HG02943 (cell line): ENCODE results near the gene SMYD4.
"Not testable (repeated sequence)": the region's sequence is repeated elsewhere in the genome, so short reads cannot be mapped to it uniquely, and the experiment has no call there.

Experiments
- ATAC-seq: cut with Tn5 transposase; IDR thresholded peaks from one replicate; pipeline ENCODE4 v1.9.1; 2021; ENCODE audit warnings: mild to moderate bottlenecking, low read depth, moderate library complexity; ENCODE audit not compliant: unreplicated experiment

The SMYD4 gene

DNA sequence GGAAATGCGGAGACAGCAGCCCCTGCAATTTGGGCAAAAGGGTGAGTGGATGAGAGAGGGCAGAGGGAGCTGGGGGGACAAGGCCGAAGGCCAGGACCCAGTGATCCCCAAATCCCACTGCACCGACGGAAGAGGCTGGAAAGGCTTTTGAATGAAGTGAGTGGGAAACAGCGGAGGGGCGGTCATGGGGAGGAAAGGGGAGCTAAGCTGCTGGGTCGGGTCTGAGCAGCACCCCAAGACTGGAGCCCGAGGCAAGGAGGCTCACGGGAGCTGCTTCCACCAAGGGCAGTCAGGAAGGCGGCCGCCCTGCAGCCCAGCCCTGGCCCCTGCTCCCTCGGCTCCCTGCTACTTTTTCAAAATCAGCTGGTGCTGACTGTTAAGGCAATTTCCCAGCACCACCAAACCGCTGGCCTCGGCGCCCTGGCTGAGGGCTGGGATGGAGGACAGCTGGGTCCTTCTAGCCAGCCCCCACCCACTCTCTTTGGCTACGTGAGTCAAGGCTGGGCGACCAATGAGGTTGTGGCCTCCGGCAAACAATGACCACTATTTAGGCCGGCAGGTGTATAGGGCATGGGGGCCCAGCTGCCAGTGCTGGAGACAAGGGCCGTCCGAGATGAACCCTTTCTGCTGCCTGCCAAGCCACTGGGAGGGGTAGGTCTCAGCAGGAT is 67.3 kb downstream of the SMYD4 start:
- no peak for ATAC-seq

GRCh38 chr17:1759529-1759928 is 70.2 kb downstream of the SMYD4 start:
- ATAC-seq: no peak

DNA sequence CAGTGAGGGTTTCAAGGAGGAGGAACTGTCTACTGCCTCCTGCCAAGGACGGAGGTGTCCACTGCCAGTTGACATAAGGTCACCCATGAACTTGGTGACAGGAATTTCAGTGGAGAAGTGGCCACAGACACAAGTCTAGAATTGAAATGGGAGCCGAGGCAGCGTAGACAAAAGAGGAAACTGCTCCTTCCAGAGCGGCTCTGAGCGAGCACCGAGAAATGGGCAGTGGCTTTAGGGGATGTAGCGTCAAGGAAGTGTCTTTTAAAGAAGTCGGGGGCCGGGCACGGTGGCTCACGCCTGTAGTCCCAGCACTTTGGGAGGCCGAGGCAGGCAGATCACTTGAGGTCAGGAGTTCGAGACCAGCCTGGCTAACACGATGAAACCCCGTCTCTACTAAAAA is 70.9 kb downstream of the SMYD4 start:
- no peak for ATAC-seq

DNA sequence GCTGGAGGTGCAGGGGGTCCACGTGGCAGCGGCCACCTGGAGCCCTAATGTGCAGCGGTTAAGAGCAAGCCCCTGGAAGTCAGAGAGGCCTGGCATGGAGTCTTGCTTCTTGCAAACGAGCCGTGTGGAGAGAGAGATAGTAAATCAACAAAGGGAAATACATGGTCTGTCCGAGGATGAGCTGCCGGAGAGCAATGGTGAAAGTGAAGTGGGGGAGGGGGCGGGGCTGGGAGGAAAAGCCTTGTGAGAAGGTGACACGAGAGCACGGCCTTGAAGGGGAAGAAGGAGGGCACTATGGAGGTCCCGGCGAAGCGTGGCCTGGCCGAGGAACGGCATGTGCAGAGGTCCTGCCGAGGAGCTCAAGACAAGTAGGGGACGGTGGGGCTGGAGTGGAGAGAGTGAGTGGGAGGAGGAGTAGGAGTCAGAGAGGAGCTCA is 73.9 kb downstream of the SMYD4 start:
- no peak for ATAC-seq

- no peak for ATAC-seq
Measured at GRCh38 chr17:1755252-1755826, 74.4 kb downstream of the SMYD4 start.

- no peak for ATAC-seq
Measured at GRCh38 chr17:1754430-1755112, 75.1 kb downstream of the SMYD4 start.

DNA sequence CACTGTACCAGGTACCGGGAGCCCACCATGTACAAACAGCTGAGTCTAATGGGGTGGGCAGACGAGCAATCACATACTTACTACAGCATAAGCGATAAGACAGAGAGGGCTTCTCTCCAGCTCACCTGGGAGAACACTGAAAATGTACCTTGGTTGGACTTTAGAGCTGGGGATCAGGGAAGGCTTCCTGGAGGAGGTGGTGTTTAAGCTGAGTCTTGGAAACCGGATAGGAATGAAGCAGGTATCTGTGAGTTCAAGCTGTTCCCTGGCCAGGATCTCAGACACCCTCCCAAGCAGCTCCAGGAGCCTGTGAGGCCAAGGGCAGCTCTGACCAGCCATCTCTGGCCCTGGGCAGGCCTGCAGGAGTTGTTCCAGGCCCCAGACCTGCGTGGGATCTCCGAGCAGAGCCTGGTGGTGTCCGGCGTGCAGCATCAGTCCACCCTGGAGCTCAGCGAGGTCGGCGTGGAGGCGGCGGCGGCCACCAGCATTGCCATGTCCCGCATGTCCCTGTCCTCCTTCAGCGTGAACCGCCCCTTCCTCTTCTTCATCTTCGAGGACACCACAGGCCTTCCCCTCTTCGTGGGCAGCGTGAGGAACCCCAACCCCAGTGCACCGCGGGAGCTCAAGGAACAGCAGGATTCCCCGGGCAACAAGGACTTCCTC is 75.8 kb downstream of the SMYD4 start:
- ATAC-seq: no peak

DNA sequence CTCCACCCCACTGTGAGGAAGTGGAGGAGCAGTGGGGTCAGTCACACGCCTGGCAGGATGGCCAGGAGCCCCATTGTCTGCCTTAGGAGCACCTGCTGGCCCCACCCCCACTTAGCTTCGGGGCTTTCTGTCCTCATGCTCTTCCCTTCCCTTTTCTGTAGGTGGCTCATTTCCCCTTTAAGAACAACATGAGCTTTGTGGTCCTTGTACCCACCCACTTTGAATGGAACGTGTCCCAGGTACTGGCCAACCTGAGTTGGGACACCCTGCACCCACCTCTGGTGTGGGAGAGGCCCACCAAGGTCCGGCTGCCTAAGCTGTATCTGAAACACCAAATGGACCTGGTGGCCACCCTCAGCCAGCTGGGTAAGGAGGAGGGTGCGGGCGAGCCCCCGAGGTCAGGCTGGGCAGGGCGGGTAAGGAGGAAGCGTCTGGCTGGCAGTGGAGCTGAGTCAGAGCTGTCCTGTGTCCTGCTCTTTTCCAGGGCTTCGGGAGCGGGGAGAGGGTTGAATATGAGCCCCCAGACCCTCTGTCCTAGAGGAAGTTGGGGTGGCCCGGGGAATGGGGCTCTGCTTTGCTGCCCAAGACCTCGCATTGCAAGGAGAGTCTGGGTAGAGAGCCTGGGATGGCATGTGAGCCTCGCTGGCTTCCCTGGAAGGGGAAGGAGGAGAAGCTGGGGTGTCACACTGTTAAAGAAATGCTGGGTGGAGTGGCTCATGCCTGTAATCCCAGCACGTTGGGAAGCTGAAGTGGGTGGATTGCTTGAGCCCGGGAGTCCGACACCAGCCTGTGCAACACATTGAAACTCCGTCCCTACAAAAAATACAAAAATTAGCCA is 77.1 kb downstream of the SMYD4 start:
- no peak for ATAC-seq

DNA sequence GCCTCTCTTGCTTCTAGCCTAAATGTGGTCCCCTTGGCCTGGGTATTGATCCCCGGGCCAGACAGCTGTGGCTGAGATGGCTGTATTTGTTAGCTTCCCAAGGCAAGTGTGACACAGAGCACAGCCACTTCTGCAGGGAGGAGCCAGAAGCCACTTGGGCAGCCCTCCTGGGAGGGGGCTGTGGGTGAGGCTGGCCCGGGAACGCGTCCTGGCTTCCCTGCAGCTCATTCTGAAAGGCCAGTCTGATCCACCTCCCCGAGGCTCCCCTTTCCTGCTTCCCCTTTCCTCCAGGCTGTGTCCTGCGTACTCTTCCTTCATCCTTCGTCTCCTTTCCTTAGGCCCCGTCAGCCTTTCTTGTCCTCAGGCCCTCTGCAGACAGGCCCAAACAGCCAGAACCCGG is 79.1 kb downstream of the SMYD4 start:
- no peak for ATAC-seq

- no peak for ATAC-seq
Measured at GRCh38 chr17:1746975-1747543, 82.6 kb downstream of the SMYD4 start.

GRCh38 chr17:1745513-1746020 is 84.1 kb downstream of the SMYD4 start:
- ATAC-seq: no peak

DNA sequence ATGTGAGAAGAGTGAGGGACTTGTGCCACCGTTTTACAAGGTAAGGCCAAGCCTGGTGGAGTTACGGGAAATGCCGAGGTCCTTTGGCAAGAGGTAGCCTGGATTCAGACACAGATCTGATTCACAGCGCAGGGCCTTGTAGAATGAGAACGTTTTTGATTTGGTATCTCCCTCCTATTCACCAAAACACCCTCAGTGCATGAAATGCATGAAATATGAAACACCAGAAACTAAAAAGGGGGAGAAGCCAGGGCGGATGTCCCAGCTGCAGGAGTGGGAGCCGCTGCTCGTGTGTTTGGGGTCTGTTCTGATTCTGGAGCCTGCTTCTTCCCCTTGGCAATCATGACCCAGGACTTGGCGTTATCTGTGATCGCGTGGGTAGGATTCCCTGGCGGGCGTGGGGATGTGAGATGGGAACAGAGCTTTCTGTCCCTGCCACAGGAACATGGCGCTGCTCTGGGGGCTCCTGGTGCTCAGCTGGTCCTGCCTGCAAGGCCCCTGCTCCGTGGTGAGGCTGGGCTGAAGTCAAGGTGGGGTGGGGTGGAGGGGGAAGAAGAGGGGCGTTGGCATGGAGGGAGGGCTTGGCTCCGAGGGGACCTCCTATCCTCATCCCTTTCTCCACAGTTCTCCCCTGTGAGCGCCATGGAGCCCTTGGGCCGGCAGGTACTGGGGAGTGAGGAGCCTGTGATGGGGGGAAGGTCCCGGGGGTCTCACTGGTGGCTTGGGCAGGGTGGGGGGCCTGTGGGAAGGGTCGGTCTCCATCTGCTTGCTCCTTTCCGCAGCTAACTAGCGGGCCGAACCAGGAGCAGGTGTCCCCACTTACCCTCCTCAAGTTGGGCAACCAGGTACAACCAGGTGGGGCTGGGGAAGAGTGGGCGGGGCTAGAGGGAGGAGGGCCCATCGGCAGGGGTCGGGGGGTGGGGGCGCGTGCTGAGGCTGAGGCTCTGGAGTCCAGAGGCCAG is 84.9 kb downstream of the SMYD4 start:
- no peak for ATAC-seq

- ATAC-seq: no peak
Measured at GRCh38 chr17:1743088-1743439, 86.6 kb downstream of the SMYD4 start.

- ATAC-seq: no peak
Measured at GRCh38 chr17:1742371-1743087, 87.2 kb downstream of the SMYD4 start, which contains the start of gene SERPINF2. Gene SERPINF2 (plus strand): TSS chr17:1742871. CDS start chr17:1744996, 2,125 bp downstream.

- ATAC-seq: not testable (repeated sequence)
Measured at GRCh38 chr17:1741899-1742298, 87.8 kb downstream of the SMYD4 start.

- no peak for ATAC-seq
Measured at GRCh38 chr17:1737531-1738291, 92.0 kb downstream of the SMYD4 start.
